NCI-H1417 (cell line): ENCODE measurements around the gene ZEB1.
"Not testable (repeated sequence)": the region's sequence is repeated elsewhere in the genome, so short reads cannot be mapped to it uniquely, and the experiment has no call there.

Source experiments
- DNase-seq, 3 experiments: peaks; one replicate each; lab custom pipeline; 2025; lab: John Stamatoyannopoulos, UW

ZEB1 gene

DNA sequence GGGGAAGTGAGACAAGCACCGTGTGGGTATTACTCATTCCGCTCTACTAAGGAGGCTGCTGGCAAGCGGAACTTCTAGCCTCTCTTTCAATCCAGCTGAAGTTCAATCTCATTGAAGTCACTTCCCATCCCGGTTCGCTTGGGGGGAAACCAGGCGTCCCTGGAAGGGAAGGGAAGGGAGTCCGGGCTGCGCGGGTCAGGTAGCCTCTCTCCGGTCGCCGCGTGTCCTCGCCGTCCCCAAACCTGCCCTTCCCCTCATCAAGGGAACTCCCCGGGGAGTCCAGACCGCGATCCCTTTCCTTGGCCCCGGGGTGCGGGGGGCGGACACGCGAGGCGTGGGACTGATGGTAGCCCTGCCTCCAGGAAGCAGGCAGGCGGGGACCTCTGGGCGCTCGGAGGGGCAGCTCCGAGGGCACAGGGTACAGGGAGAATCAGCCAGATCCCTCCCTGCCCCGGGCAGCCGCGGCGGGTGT, 598 bp upstream of the ZEB1 start:
- DNase-seq, result peak; percentile 8 to 79 (median 66)

DNA sequence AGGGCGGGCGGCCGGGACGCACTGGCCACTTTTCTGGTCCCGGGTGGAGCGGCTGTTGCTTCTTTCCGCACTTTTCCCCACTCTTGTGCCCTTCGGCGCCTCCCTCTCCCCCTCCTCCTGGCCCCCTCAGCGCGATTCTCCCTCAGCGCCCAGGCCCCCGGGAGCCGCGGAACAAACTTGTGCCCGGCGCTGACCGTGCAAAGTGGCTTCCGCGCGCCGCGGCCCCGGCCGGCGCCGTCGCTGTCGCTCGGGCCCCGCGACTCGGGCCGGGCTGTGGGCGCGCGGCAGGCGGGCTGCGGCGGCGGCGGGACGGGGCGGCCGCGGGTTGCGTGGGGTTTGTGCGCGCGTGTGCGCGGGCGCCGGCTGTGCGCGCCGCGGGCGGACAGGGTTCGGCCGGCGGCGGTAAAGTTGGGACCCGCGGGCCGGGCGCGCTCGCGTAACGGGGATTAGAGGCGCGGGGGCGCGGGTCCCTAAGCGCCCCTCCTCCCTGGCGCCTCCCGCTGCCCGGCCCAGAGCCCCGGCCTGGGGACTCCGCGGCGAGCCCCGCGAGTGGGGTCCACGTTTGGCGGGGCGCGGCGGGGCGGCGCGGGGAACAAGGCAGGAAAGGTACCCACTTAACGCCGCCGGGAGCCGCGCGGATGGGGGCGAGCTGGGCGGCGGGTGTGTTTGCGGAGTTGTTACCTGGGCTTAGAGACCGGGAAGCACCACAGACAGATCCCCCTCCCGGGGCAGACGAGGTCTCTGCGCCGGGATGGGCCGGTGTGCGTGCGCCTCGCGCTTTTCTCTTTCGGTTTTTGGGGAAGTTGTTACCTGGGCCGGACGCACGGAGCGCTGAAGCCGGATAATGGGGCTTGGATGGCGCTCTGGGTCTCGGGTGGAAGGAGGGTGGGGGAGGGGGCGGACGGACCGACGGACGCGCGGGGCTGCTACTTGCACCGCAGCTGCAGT, 860 bp downstream of the ZEB1 start:
- peak; percentile 34 to 65 (median 65) for DNase-seq

DNA sequence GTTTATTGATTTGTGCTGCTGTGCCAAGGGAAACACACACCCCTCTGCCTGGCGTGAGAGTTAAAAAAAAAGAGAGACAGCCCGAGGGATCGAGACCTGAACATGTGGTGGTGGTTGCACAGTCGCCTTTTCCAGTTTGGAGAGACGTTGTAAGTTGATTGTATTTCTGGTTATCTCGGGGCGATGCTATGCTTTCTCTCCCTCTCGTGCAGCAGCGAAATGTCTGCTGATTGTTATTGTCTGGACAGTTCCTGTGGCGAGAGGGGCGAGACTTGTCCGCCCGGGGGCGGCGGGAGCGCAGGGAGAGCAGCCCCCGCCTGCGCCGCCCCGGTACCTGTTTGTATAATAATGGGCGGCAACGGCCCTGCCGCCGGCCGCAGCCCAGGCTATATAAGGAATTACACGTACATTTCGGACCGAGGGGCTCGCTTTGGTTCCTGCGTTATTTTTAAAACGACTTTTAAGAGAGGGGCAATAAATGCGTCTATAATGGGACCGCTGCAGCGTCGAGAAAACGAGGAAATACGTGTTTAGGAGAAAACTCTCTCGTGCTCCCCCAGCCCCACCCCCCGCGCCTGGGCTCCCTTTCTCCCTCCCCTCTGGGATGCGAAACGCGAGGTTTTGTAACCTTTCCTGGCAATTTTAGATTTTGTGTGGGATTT, 1.7 kb downstream of the ZEB1 start:
- DNase-seq, result peak; percentile 52 to 80 (median 72)

DNA sequence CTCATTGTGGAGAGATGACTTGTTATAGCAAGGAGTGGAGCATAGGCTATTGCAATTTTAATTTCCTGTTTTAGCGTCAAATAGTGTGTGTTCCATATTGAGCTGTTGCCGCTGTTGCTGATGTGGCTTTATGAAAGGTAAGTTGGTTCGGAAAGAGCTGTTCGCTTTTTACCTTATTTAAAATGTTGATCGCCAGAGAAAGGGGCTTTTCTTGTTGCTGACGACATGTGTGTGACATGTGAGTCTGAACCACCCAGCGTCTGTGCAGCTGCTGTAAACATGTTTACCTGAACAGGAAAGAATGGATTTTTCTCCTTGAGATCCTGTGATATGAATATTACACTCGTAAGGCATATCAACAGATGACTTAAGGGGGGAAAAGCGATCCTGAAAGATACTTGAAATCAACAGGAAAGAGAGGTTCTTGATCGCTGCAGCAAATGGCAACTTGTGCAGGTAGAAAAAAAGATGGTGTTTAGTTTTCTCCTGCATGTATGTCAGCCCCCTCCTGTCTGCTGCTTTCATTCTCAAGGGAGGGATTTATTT, 2.5 kb downstream of the ZEB1 start:
- DNase-seq, result peak; percentile 37 to 51 (median 50)

DNA sequence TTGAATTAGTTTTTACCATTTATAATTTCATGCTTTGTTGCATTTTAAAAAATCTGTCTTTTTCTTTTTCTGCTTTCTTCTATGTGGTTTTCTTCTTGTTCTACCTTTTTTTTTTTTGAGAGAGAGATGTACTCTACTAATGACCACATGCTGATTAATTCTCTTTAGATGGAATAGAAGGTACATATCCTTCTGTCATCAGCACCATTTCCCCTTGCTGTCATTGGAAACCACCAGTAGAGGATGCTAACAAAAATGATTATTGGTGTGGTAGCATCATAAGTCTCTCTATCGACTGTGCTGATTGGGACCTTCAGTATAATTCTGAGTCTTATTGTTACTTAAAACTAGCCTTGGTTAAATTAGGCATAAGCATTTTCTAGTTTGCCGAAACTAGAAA, 3.6 kb downstream of the ZEB1 start:
- DNase-seq, result peak in 2 of 3 experiments; percentile 19 to 44

DNA sequence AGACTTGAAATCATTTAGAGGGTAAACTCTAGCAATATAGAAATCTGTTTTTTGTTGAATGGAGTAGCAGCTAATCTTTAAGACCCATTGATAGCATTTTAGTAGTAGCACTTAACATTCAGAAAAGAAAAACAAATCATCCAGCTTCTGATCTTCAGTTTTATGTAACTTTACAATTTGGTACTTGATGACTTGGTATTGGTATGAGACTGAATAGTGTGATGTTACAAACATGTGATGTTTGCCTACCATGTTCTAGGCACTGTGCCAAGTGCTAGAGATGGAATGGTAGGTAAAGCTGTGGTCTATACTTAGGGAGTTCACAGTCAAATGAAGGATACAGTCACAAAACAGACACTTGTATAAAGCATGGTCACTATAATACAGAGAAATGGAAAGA, 21.3 kb downstream of the ZEB1 start:
- peak; percentile 0 to 64 (median 51) for DNase-seq

DNA sequence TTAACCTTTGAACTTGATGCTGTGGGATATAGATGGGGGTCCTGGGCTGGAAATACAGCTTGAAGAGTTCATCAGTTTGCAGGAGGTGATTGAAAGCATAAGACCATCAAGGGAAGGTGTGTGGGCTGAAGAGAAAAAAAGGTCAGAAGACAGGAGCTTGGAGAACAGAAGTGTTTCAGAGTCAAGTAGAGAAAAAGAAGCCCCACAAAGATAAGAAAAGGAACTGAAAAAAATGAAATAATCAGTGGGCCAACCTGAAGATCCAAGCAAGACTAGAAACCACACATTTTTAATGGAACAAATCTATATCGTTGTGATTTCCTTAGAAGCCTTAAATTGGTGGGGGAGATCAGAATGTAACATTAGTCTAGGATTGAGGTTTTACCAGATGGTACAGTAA, 22.5 kb downstream of the ZEB1 start:
- DNase-seq, result no peak

DNA sequence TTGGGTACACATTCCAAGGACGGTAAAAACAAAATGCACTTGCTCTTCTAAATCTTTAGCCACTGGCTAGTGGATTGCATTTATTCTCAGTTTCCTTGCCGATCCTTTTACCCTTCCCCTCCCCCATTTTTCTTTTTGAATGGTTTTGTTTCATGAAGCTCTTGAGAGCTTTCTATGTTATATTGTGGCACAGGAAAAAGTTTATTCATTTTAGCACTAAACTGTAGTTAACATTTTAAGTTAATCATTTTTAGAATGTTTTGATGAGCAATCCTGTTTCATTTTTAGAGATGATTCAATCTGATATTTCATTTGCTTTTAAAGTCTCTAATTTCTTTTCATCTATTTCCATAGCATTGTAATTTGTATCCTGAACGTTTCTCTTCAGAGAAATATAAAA, 24.0 kb downstream of the ZEB1 start:
- no peak for DNase-seq

DNA sequence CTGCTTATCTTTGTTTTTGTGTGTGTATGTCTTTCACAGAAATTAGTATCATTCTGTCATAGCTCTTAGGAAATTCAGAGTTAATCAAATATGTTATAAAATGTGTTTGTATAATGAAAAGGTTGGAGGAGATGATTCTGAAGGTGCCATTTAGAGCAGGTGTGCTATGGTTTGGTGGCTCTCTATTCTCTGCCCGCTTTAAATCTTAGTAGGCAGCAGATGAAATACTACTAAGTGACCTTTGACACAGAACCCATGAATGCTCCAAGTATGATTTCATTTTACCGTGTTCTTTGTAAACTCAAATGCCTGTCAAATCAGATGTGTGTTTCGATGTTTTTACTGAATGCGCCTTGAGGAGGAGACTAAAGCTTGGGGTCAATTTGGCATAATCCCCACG, 24.5 kb downstream of the ZEB1 start:
- DNase-seq, result peak in 1 of 3 experiments; percentile 1

DNA sequence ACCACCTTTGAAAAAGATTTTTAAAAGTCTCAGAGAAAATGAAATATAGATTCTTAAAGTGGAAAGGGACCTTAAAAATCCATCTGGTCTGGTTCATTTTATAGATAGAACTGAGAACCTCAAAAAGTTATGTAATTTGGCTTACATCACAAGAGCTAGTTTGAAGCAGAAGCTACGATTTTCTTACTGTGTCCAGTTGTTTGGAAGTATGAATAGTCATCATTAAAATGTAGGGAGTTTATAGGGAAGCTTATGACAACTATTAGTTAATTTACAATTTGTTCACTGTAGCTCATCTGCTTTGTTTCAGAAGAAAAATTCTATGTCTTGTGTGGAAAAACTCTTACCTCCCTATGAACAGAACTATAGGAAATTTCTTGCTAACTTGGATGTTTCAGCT, 26.9 kb downstream of the ZEB1 start:
- DNase-seq, result no peak

DNA sequence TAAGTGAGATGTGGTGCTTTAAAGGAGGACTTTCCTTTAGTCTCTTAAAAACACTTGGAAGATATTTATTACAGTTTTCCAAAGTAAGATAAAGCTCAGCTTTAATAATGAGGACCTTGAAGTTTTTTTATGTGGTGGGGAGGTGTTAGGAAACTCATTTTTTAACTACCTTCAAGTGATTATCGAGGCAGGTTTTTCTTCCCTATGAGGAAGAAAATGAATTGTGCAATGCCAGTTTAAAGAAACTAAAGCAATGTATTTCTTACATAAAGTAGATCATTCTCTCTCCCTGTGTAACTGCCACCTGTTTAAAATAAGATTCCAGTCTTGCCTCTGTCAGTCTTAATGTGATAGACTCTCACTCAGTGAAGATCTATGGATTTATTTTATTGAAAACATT, 27.9 kb downstream of the ZEB1 start:
- no peak for DNase-seq

DNA sequence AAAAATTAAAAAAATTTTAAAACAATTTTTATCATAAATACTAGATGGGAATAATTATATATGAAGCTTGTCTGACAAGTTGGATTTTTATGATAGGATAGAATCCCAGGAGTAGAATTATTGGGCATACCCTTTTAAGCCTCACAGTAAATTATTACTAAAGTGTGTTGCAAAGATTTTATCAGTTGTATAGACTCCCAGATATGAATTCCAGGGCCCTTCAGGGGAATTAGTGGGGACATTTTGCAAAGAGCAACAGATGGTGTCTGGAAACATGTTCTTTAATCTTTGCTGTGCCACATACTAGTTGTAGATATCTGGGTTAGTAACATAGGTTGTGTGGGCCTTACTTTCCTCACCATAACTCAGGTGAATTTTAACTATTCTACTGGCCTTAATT, 28.7 kb downstream of the ZEB1 start:
- DNase-seq, result no peak

DNA sequence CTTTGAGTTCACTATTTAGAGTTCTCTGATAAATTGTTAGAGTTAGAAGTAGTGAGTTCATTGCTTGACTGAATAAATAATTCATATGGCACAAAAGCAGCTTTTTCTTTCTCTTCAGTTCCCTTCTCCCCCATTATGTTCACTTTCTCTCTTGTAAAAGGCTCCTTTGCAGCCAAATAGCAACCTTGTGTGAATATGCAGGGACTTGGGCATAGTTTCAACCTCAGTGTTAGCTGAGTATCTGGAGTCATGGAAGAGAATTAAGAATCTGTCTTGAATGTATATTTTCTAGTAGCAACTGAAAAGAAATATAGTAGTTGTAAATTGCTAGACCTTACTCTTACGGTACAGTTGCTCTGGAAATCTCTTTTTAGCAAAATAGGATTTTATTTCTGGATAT, 31.9 kb downstream of the ZEB1 start:
- no peak for DNase-seq

DNA sequence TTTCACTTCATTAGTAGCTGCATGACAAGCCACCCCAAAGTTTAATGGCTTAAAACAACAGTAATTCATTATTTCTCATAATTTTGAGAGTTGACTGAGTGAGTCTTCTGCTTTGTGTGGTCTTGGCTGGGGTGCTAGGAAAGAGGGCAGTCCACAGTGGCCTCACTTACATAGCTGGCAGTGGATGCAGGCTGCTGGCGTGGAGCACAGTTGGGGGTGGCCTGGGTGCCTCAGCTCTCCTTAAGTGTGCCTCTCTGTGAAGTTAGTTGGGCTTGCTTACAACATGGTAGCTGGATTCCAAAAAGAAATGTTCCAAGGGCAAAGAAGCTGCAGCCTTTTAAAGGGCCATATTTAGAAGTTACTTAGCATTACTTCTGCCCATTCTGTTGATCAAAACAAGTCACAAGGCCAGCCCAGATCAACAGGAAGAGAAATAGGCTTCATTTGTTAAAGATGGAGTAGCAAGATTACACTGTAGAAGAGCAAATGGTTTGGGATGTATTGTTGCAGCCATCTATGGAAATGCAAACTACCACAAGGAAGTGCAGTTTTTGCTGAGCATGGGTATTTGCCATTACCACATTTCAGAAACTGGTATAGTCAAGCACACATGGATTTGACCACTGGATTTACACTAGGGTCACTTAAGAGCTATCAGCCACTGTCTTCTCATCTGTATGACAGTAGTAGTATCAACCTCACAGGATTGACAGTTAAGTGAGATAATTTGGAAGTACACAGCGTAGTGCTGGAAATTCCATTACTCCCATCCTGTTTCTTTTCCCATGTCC, 33.6 kb downstream of the ZEB1 start:
- no peak for DNase-seq

DNA sequence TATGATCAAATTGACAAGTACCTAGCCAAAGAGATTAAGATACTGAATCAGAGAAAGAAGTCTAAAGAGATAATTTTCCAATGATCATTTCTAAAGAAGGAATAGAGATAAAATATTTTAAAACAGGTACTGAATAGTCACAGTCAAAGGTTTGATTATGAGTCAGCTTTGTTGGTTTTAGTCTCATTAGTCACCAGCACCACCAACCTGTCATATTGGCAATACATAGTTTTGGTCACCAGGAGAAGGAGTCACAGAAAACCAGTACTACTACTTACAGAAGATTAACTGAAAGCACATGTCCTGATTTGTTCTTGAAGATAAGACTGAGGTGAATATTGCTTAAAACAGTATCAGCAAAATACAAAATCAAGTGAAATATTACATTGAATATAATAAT, 34.6 kb downstream of the ZEB1 start:
- peak in 1 of 3 experiments; percentile 5 for DNase-seq

DNA sequence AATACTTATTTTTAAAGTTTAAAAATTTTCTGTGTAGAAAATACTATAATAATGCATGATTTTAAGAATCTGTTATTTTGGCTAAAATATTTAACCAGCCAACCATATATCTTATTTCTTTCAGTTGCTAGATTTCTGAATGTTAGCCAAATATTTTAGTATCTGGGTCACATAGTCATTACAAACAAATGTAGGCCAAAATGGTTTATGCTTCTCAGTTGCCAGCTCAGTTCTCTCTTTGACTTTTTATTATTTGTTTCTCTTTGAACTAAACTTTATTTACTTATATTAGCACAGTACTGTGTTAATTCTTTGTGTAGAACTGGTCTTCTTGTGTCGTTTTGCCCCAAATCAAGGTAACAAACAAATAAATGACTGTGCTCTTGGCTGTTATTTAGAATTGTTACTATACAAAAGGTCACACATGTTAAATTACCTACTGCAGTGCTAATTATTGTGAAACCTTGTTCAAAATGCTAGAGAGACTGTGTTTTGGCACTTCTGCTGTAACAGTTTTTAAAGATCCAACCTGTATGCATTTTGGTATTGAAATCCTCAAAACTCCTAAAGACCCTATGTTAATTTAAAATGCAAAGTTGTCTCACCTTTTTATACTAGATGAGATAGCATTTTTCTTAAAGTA, 39.8 kb downstream of the ZEB1 start:
- DNase-seq, result no peak

DNA sequence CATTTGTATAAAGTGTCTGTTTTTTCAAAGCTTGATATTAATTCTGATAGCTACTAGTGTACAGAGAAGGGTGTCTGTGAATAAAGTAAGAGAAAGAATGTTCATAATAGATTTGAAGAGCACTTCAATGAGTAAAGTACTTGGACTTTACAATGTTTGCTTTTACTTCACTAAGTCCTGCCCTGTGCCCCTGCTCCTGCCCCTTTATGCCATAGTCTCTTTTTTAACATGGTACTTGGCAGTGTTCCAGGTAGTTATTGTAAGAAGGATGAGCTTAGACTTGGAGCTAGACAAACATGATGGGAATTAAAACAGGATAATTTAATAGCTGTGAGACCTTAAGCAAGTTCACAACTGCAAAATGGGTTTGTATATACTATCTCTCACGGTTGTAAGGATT, 41.0 kb downstream of the ZEB1 start:
- peak in 2 of 3 experiments; percentile 68 to 88 for DNase-seq

DNA sequence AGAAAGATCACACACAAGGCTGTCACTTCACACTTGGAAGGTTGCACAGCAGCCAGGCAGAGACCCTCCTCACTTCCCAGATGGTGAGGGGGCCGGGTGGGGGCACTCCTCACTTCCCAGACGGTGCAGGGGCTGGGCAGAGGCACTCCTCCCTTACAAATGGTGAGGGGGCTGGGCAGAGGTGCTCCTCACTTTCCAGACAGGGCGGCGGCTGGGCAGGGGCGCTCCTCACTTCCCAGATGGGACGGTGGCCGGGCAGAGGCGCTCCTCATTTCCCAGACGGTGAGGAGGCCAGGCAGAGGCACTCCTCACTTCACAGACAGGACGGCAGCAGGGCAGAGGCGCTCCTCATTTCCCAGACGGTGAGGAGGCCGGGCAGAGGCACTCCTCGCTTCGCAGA, 42.5 kb downstream of the ZEB1 start:
- DNase-seq, result not testable (repeated sequence)

DNA sequence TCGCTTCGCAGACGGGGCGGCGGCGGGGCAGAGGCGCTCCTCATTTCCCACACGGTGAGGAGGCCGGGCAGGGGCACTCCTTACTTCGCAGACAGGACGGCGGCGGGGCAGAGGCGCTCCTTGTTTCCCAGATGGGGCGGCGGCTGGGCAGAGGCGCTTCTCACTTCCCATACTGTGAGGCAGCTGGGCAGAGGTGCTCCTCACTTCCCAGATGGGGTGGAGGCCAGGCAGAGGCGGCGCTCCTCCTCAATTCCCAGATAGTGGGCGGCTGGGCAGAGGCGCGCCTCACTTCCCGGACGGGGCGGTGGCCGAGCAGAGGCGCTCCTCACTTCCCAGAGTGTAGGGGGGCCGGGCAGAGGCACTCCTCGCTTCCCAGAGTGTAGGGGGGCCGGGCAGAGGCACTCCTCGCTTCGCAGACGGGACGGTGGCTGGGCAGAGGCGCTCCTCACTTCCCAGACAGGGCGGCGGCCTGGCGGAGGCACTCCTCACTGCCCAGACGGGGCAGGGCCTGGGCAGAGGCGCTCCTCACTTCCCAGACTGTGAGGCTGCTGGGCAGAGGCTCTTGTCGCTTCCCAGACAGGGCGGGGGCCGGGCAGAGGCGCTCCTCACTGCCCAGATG, 43.1 kb downstream of the ZEB1 start:
- no peak for DNase-seq

DNA sequence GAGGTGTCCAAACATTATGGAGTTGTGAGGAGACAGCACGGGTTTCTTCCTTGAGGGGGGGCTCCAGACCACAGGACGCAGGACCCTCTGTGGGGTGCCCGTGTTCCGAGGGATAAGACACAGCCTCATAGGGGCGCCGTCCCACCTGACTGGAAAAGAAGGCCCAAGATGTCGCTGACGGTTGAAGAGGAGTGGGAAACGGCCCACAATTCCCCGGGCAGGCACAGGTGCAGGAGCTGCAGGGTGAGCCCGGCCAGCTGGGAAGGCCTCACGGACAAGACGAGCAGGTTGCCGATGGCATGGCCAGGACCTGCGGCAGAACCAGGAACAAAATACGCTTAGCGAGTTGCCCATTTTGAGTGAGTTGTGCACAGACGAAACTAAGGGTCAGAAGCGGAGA, 44.7 kb downstream of the ZEB1 start:
- DNase-seq, result not testable (repeated sequence)

DNA sequence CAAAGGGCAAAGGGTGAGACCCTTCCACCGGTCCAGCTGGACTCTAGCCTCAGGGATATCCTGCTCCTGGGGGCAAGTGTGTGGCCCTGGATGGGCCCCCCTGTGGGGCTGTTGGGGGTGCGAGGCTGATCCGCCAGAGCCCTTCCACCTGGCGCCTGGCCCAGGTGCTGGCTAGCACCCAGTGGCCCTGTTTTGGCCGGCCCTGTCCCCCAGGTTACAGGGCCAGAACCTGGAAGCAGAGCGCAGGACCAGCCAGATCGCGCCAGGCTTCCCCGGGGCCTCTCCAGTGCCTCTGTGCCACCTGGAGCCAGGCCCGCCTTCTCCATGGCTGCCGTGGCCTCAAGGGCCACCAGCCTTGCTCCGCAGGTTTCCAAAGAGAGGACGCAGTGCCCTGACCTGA, 45.2 kb downstream of the ZEB1 start:
- DNase-seq, result not testable (repeated sequence)
